Measurements from ENCODE around the gene TUSC2.

The TUSC2 gene

DNA sequence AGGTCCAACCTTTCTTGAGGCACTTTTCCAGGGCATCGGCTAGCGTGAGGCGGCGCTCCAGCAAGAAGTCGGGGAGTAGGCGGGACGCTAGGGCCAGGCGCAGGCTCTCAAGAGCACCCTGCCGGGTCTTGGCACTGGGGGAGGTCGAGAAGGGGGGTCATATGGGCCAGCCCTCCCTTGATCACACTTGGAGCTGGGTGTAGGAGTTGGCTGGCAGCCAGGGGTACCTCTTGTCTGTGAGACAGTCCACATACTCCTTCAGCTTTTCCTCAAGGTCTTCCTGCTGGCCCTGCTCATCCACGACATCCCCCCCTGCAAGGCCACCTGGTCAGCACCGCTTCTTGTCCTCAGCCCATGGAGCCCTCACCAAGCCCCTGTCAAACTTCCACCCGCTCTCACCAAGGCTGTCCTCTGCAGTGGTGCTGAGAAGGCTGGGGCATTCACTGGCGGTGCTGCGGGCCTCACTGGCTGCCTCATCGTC is 37.8 kb downstream of the TUSC2 start (continued):
- TF ChIP-seq ZNF10 (tag by site-specific recombination; IDR thresholded peaks at IDR 0.05), result no peak

DNA sequence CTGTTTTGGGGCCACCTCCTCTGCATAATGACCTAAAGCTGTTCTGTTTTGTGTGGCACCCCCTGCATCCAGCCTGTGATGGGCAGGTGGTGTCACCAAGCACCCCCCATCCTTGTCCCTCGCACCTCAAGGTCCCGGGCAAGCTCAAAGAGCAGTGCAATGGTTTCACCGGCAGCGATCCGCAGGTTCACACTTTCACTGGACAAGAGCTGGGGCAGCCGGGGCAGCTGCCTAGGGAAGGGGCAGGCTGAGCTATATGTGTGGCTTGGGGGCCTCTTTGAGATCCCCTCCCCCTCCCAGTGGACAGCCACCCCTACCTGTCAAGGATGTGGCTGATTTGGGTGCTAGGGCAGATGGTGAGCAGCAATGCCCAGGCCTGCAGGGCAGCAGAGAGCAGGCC is 38.9 kb downstream of the TUSC2 start:
- Histone ChIP-seq H3K27ac (ENCODE audit: extremely low read depth, low read depth, low read length) (no peak overlapping the region), H3K36me3 (ENCODE audit: control insufficient read depth in 2 of 2, insufficient read depth in 1 of 2, low read length in 2 of 2) (peaks cover 0 to 46% of the 10 kb centered on the region in 2 experiments; a peak in 1 of 3 replicates), H3K4me3 (ENCODE audit: low read depth, low read length) (no peak overlapping the region), H3K4me1 (ENCODE audit: control insufficient read depth, insufficient read depth, low read length) (no peaks in the 10 kb centered on the region), H3K9me3 (ENCODE audit: control insufficient read depth, insufficient read depth, low read depth, low read length) (no peaks in the 10 kb centered on the region)
- TF ChIP-seq ZBTB20 (tag by site-specific recombination; IDR thresholded peaks at IDR 0.05), result no peak
- no peak for TF ChIP-seq OSR2 (tag by site-specific recombination; IDR thresholded peaks at IDR 0.05)
- TF ChIP-seq ZNF514 (tag by site-specific recombination; IDR thresholded peaks at IDR 0.05), result no peak
- CTCF ChIA-PET, result interaction anchor here (0.9 to 1.3 kb wide), 2 partner anchors 14 to 35 kb away, joined by 4 read pairs; no protein-coding TSS in a partner anchor
- POLR2A ChIA-PET, result interaction anchor here (1.2 kb wide), 1 partner anchor 48 kb away, joined by 5 read pairs; no protein-coding TSS in a partner anchor

DNA sequence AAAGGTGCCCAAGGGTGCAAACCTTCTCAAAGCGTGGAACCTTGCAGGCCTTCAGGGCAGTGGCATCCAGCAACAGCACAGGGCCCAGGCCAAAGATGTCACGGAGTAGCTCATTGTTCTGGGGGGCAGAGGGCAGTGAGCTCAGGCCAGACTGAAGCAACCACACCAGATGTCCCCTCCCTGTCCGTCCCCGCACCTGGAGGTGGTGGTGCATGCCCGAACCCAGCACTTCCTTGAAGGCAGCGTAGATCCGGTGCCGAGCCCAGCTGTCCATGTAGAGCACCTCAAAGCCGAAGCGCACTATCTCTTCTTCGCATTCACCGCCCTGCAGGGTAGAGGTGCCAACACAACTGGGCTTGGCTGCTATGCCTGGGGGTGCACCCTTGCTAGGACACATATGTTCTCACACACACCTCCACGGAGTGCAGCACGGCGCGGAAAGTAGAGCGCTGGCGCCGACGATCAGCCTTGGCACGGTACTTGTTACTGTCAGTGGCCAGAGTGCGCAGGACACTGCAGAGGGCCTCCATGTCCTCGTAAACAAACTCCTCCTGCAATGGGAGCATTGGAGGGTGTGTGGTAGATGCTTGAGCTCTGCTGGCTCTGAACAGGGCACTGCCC is 39.5 kb downstream of the TUSC2 start:
- H3K4me3 ChIP-seq (ENCODE audit: low read depth, low read length), result no peak overlapping the region
- H3K36me3 ChIP-seq (ENCODE audit: control insufficient read depth in 2 of 2, insufficient read depth in 1 of 2, low read length in 2 of 2), result peaks cover 0 to 46% of the 10 kb centered on the region in 2 experiments; a peak in 1 of 3 replicates
- no peaks in the 10 kb centered on the region for H3K9me3 ChIP-seq (ENCODE audit: control insufficient read depth, insufficient read depth, low read depth, low read length)
- TF ChIP-seq ZNF558 (tag by site-specific recombination; IDR thresholded peaks at IDR 0.05) (no peak), ZNF214 (tag by site-specific recombination; IDR thresholded peaks at IDR 0.05; ENCODE audit: borderline replicate concordance) (no peak), ZNF776 (tag by site-specific recombination; IDR thresholded peaks at IDR 0.05; ENCODE audit: borderline replicate concordance) (no peak), MEIS1 (CRISPR knock-in tag; IDR thresholded peaks at IDR 0.05; ENCODE audit: borderline replicate concordance) (no peak), ZNF670 (tag by site-specific recombination; IDR thresholded peaks at IDR 0.05; ENCODE audit: low read depth) (no peak), GLI2 (tag by site-specific recombination; IDR thresholded peaks at IDR 0.05; ENCODE audit: borderline replicate concordance, low read depth) (no peak), ZSCAN23 (tag by site-specific recombination; IDR thresholded peaks at IDR 0.05) (no peak), ZNF16 (tag by site-specific recombination; IDR thresholded peaks at IDR 0.05; ENCODE audit: low read depth) (no peak), ZNF501 (tag by site-specific recombination; IDR thresholded peaks at IDR 0.05) (no peak), ZNF23 (tag by site-specific recombination; IDR thresholded peaks at IDR 0.05; ENCODE audit: borderline replicate concordance) (no peak), WT1 (tag by site-specific recombination; IDR thresholded peaks at IDR 0.05) (no peak)
- TF ChIP-seq, protein P1, sequence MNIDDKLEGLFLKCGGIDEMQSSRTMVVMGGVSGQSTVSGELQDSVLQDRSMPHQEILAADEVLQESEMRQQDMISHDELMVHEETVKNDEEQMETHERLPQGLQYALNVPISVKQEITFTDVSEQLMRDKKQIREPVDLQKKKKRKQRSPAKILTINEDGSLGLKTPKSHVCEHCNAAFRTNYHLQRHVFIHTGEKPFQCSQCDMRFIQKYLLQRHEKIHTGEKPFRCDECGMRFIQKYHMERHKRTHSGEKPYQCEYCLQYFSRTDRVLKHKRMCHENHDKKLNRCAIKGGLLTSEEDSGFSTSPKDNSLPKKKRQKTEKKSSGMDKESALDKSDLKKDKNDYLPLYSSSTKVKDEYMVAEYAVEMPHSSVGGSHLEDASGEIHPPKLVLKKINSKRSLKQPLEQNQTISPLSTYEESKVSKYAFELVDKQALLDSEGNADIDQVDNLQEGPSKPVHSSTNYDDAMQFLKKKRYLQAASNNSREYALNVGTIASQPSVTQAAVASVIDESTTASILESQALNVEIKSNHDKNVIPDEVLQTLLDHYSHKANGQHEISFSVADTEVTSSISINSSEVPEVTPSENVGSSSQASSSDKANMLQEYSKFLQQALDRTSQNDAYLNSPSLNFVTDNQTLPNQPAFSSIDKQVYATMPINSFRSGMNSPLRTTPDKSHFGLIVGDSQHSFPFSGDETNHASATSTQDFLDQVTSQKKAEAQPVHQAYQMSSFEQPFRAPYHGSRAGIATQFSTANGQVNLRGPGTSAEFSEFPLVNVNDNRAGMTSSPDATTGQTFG (tag by site-specific recombination; IDR thresholded peaks at IDR 0.05; ENCODE audit: borderline replicate concordance), result no peak
- TF ChIP-seq, protein P2, sequence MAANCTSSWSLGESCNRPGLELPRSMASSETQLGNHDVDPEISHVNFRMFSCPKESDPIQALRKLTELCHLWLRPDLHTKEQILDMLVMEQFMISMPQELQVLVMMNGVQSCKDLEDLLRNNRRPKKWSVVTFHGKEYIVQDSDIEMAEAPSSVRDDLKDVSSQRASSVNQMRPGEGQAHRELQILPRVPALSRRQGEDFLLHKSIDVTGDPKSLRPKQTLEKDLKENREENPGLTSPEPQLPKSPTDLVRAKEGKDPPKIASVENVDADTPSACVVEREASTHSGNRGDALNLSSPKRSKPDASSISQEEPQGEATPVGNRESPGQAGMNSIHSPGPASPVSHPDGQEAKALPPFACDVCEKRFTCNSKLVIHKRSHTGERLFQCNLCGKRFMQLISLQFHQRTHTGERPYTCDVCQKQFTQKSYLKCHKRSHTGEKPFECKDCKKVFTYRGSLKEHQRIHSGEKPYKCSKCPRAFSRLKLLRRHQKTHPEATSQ (tag by site-specific recombination; IDR thresholded peaks at IDR 0.05), result no peak
- TF ChIP-seq, protein P3, sequence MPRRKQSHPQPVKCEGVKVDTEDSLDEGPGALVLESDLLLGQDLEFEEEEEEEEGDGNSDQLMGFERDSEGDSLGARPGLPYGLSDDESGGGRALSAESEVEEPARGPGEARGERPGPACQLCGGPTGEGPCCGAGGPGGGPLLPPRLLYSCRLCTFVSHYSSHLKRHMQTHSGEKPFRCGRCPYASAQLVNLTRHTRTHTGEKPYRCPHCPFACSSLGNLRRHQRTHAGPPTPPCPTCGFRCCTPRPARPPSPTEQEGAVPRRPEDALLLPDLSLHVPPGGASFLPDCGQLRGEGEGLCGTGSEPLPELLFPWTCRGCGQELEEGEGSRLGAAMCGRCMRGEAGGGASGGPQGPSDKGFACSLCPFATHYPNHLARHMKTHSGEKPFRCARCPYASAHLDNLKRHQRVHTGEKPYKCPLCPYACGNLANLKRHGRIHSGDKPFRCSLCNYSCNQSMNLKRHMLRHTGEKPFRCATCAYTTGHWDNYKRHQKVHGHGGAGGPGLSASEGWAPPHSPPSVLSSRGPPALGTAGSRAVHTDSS (tag by site-specific recombination; IDR thresholded peaks at IDR 0.05), result no peak
- H3K4me1 ChIP-seq (ENCODE audit: control insufficient read depth, insufficient read depth, low read length), result no peaks in the 10 kb centered on the region
- ChIA-PET POLR2A (interaction anchor here (0.6 kb wide), 1 partner anchor 49 kb away, joined by 3 read pairs; no protein-coding TSS in a partner anchor), CTCF (interaction anchor here (0.8 to 1.3 kb wide), 4 partner anchors 14 to 36 kb away, joined by 3 to 4 read pairs (median 4); no protein-coding TSS in a partner anchor)
- H3K27ac ChIP-seq (ENCODE audit: extremely low read depth, low read depth, low read length), result no peak overlapping the region
